Testis (tissue), 3 donors: ENCODE data around the gene UBE2G1. TPM values are rescaled to one million over a fixed set of nuclear protein-coding genes. Genes with fewer than 3 reads are reported as not detected.

ENCODE experiments used
- DNase-seq: peaks from one replicate; pipeline ENCODE4 v3.0.0-alpha.2; 2019
- H3K27ac ChIP-seq, 2 donors: fragments of 200-600 bp; sonication (generic); one replicate each; pipeline ENCODE4 v1.5.1; 2019
- H3K27me3 ChIP-seq: fragments of 200-600 bp; sonication (generic); one replicate; pipeline ENCODE4 v1.5.1; 2019
- H3K36me3 ChIP-seq: fragments of 200-600 bp; sonication (generic); one replicate; pipeline ENCODE4 v1.5.1; 2017; ENCODE audit warnings: low read depth; ENCODE audit errors: missing control alignments
- H3K4me1 ChIP-seq: fragments of 200-600 bp; sonication (generic); one replicate; pipeline ENCODE4 v1.5.1; 2019
- H3K4me3 ChIP-seq, 2 donors: fragments of 200-600 bp; sonication (generic); one replicate each; pipeline ENCODE4 v1.5.1; 2017 to 2019
- H3K9me3 ChIP-seq: fragments of 200-600 bp; sonication (generic); one replicate; pipeline ENCODE4 v1.5.1; 2017
- CTCF ChIP-seq, 3 experiments: fragments of 450-650 bp in 2 of 3; fragments of 200-600 bp in 1 of 3; sonication (generic) in 1 of 3; IDR thresholded peaks; one replicate each; pipeline ENCODE4 v1.5.1; 2016 to 2019; ENCODE audit warnings: antibody characterized with exemption in 3 of 3, mild to moderate bottlenecking in 2 of 3, moderate library complexity in 1 of 3
- POLR2A ChIP-seq: fragments of 450-650 bp; IDR thresholded peaks from one replicate; pipeline ENCODE4 v1.6.1; 2017; ENCODE audit warnings: antibody characterized with exemption, mild to moderate bottlenecking, moderate library complexity
- WGBS, 2 donors: methylation state at CpG; one replicate each; pipeline ENCODE4 v1.1.5; 2018; 5-methylcytosine and 5-hydroxymethylcytosine counted together
- intact Hi-C: fragments of 100-400 bp; cut with DNase I; formaldehyde crosslinking; loops from one replicate; pipeline ENCODE4 v1.15.1; 2023; ENCODE audit warnings: low total_unique reads
- polyA plus RNA-seq: library from polyadenylated mRNA; stranded (reverse); fragments of 350-450 nt; fragmentation: Illumina TruSeq; extraction: RNeasy Lipid Tissue Mini Kit (QIAGEN cat#74804); gene quantifications from one replicate; pipeline ENCODE4 v1.2.3, GENCODE V29; 2014; ENCODE audit warnings: low read depth, low replicate concordance; ENCODE audit not compliant: insufficient read depth
- total RNA-seq, 2 donors: library from RNA; depleted of rRNA; stranded (reverse); fragments of >200 nt; gene quantifications; one replicate each; pipeline ENCODE4 v1.2.3, GENCODE V29; 2016

The UBE2G1 gene
- total and polyA plus RNA-seq, 3 donors from 2014 or later, result 50.1 to 66.1 (median 60.7) TPM

GRCh38 chr17:4397840-4398239 lies 31.4 kb upstream of the UBE2G1 start:
- Histone ChIP-seq H3K9me3 (no peaks in the 10 kb centered on the region), H3K36me3 (no peaks in the 10 kb centered on the region), H3K4me3 (no peak overlapping the region), H3K4me1 (no peaks in the 10 kb centered on the region), H3K27me3 (no peaks in the 10 kb centered on the region), H3K27ac (no peak overlapping the region)
- DNase-seq, result no peak
- intact Hi-C loops, result no loop called here
- TF ChIP-seq CTCF (IDR thresholded peaks at IDR 0.05) (no peak), POLR2A (no peak)
- WGBS, 2 donors, result 91 to 94% methylated on average over 6 of the region's 6 CpGs

- Histone ChIP-seq H3K4me3 (no peak overlapping the region), H3K36me3 (no peaks in the 10 kb centered on the region), H3K27ac (no peak overlapping the region), H3K27me3 (no peaks in the 10 kb centered on the region), H3K4me1 (no peaks in the 10 kb centered on the region), H3K9me3 (no peaks in the 10 kb centered on the region)
- intact Hi-C loops, result no loop called here
- TF ChIP-seq CTCF (IDR thresholded peaks at IDR 0.05), result no peak
- TF ChIP-seq POLR2A, result no peak
- 87 to 88% methylated on average over 3 of the region's 3 CpGs for WGBS, 2 donors
- DNase-seq, result no peak
These were observed 28.6 kb upstream of the UBE2G1 start for GRCh38 chr17:4395111-4395478.

GRCh38 chr17:4394208-4395110 lies 28.0 kb upstream of the UBE2G1 start:
- 89 to 92% methylated on average over 5 of the region's 5 CpGs for WGBS, 2 donors
- H3K9me3 ChIP-seq, result no peaks in the 10 kb centered on the region

GRCh38 chr17:4393806-4394205 lies 27.3 kb upstream of the UBE2G1 start:
- Histone ChIP-seq H3K9me3 (no peaks in the 10 kb centered on the region), H3K27ac (no peak overlapping the region), H3K4me1 (no peaks in the 10 kb centered on the region), H3K4me3 (no peak overlapping the region), H3K36me3 (no peaks in the 10 kb centered on the region), H3K27me3 (no peaks in the 10 kb centered on the region)
- intact Hi-C loops, result no loop called here
- no peak for DNase-seq
- 62 to 74% methylated on average over 7 of the region's 7 CpGs for WGBS, 2 donors
- TF ChIP-seq CTCF (IDR thresholded peaks at IDR 0.05) (no peak), POLR2A (no peak)

More at GRCh38 chr17:4394208-4395110, 28.0 kb upstream of the UBE2G1 start:
- no peak for DNase-seq
- Histone ChIP-seq H3K4me3 (no peak overlapping the region), H3K27me3 (no peaks in the 10 kb centered on the region), H3K4me1 (no peaks in the 10 kb centered on the region), H3K27ac (no peak overlapping the region), H3K36me3 (no peaks in the 10 kb centered on the region)
- TF ChIP-seq CTCF (IDR thresholded peaks at IDR 0.05), result no peak
- TF ChIP-seq POLR2A, result no peak
- intact Hi-C loops, result no loop called here

GRCh38 chr17:4389079-4389478 lies 22.6 kb upstream of the UBE2G1 start:
- no peaks in the 10 kb centered on the region for H3K27me3 ChIP-seq
- no peaks in the 10 kb centered on the region for H3K9me3 ChIP-seq
- intact Hi-C loops, result no loop called here
- DNase-seq, result no peak
- no peaks in the 10 kb centered on the region for H3K36me3 ChIP-seq
- no peak overlapping the region for H3K4me3 ChIP-seq
- no peak for TF ChIP-seq CTCF (IDR thresholded peaks at IDR 0.05)
- TF ChIP-seq POLR2A, result no peak
- no peak overlapping the region for H3K27ac ChIP-seq
- H3K4me1 ChIP-seq, result no peaks in the 10 kb centered on the region
- WGBS, 2 donors, result 77 to 84% methylated on average over 5 to 8 of the region's 8 CpGs
